EH (cell line): ENCODE results near the gene NUDT3.
A peak's percentile ranks its signal among the peaks of the same experiment; 100 is the strongest.

ENCODE experiments used
- DNase-seq: peaks from one replicate; pipeline ENCODE4 v3.0.0-alpha.2; 2015; ENCODE audit warnings: low read depth

NUDT3 gene

DNA sequence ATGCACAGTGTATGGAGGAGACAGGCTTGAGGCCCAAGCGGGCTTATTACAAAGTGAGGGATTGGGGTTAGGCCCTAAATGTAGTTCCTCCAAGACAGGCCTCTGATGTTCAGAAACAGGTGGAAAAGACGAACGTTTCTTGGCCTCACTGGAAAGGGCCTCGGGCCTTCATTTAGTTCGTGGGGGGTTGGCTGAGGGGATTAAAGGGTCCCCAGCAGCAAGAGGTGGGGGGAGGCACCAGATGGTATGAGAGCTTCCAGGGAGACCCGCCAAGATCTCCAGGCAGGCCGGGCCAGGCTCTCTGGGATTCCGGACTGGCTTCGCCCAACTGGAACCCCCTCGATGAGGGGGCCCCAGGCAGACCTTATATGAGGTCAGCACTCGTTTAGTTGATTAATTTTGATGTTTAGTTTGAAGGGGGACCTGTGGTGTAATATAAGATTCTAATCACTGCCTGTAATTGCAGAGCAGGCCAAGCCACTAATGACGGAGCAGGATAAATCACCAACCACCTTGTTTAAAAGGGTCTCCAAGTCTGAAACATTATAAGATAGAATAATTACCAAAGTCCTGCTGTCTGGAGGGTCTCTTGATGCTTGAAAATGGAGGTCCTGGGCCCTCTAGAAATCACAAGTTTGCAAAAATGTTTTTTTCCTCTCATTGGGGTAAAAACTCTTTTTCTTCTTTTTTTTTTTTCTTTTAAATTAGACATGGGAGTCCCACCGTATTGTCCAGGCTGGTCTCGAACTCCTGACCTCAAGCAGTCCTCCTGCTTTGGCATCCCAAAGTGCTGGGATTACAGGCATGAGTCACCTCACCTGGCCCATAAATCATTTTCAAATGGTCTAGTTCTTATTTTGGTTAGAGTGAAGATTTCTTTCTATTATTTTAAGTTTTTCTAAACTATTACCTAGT lies 153.6 kb downstream of the NUDT3 start:
- peak; percentile 26 for DNase-seq

DNA sequence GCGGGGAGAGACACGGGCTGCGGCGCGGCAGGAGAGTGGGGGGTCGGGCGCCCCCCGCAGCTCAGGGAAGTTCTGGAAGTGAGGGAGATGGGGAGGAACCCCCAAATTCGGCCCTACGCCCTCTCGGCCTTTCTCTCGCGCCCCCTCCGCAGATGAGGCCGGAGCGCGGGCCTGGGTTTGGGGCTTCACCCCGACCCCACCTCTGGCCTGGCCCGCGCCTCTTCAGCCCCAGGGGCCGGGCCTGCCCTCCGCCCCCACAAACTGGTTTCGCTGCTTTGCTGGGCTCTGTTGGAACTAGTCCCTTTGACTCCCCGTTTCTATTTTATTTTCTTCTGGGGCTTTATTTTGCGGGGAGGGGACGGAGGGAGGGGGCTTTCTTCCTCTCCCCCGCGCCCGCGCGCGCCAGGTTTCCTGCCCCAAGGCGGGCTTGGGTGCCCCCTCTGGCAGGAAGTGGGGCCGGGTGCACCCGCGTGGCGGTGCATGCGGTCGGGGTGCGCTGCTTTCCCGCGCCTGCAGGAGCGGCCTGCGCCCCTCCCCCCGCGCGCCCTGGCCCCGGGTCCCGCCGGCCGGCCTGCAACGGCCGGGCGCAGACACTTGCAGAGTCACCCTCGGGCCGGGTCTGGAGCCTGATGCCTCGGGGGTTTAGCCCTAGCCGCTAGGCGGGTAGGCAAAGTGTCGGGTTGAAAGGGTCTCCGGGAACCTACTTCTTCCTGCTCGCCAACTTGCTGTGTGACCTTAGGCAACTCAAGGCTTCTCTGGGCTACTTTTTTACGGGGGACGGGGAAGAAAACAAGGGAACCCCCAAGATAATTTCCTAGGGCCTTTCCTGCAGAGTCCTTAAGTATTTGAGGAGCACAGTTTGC lies 154.5 kb downstream of the NUDT3 start:
- peak; percentile 43 for DNase-seq

- no peak for DNase-seq
These were observed 155.2 kb downstream of the NUDT3 start for GRCh38 chr6:34237316-34237721.

GRCh38 chr6:34236443-34237315 lies 155.8 kb downstream of the NUDT3 start, which contains the start of gene HMGA1:
HMGA1 (plus strand) TSS chr6:34236873; CDS start chr6:34240781, 3,908 bp downstream.
- peak; percentile 90 for DNase-seq

- DNase-seq = no peak
These were observed 156.4 kb downstream of the NUDT3 start for GRCh38 chr6:34236131-34236442.

- peak; percentile 89 for DNase-seq
These were observed 156.9 kb downstream of the NUDT3 start for GRCh38 chr6:34235307-34236130.

- DNase-seq = no peak
These were observed 157.7 kb downstream of the NUDT3 start for GRCh38 chr6:34234667-34235306.

- DNase-seq = no peak
These were observed 158.6 kb downstream of the NUDT3 start for GRCh38 chr6:34233867-34234266.

- DNase-seq = no peak
These were observed 159.6 kb downstream of the NUDT3 start for GRCh38 chr6:34232901-34233300.

GRCh38 chr6:34231566-34232336 lies 160.7 kb downstream of the NUDT3 start:
- no peak for DNase-seq

DNA sequence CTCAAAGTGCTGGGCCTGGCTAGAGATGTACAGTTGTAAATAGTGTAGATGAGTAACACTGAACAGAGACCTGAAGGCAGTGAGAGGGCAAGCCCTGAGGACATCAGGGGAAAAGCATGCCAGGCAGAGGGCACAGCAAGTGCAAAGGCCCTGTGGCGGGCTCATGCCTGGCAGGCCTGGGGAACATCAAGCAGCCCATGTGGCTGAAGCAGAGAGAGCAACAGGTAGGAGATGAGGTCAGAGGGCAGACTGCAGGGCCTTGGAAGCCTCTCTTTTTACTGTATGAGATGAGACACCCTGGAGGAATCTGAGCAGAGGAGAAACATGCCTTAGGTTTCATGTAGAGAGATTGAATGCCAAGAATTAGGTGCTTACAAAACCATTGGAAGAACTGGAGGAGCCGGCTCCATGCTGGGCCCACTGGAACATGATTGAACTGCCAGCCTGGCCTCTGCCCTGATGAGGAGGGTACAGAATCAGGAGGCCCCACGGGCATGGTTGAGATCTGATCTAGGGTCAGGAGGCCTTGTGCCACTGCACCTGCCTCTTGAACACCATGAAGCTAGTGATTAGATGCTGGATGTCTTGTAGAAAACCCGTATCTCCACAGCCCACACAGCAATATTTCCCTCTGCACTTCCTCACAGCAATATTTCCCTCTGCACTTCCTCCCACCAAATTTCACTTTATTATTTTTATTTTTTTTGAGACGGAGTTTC lies 161.7 kb downstream of the NUDT3 start:
- DNase-seq = peak; percentile 29

DNA sequence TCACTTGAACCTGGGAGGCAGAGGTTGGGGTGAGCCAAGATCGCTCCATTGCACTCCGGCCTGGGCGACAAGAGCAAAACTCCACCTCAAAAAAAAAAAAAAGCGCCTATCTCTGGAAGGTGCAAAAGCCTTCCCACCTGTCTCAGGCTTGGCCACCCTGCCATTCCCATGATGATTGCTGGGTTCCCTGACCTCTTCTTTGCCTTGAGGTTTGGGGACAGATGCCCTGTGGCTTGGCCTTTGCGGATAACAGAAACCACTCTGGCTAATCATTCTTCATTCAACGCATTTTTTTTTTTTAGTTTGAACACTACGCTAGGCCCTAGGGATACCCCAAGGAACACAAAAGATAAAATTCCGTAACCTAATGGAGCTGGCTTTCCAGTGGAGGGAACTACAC lies 162.6 kb downstream of the NUDT3 start:
- no peak for DNase-seq
